GM06990 (cell line): ENCODE results near the gene ABCB11.

Source experiments
- DNase-seq: peaks from one replicate; pipeline ENCODE4 v3.0.0-alpha.2; 2011; ENCODE audit not compliant: insufficient read length; ENCODE audit errors: extremely low read depth
- H3K27me3 ChIP-seq: replicated peaks from 2 replicates; pipeline ENCODE4 v1.6.0; 2011; ENCODE audit warnings: low read length; ENCODE audit not compliant: control insufficient read depth, insufficient read depth
- H3K36me3 ChIP-seq: 2 replicates; pipeline ENCODE4 v1.5.1; 2011; ENCODE audit warnings: low read length; ENCODE audit not compliant: control insufficient read depth, insufficient read depth
- H3K4me3 ChIP-seq: replicated peaks from 2 replicates; pipeline ENCODE4 v1.5.1; 2011; ENCODE audit warnings: low read depth, mild to moderate bottlenecking, control low read depth, low read length
- TF ChIP-seq, protein P1 (sequence below): IDR thresholded peaks from 2 replicates; pipeline ENCODE4 v1.5.1; 2011; ENCODE audit warnings: low read length, control low read depth, mild to moderate bottlenecking, inconsistent platforms; ENCODE audit not compliant: insufficient read depth, poor library complexity, severe bottlenecking

Gene ABCB11

GRCh38 chr2:168907940-168908662 is 123.0 kb downstream of the ABCB11 start:
- Histone ChIP-seq H3K4me3 (no peak overlapping the region), H3K36me3 (no peaks in the 10 kb centered on the region), H3K27me3 (no peaks in the 10 kb centered on the region; the same call in 1 of the 2 replicates)
- TF ChIP-seq, protein P1, sequence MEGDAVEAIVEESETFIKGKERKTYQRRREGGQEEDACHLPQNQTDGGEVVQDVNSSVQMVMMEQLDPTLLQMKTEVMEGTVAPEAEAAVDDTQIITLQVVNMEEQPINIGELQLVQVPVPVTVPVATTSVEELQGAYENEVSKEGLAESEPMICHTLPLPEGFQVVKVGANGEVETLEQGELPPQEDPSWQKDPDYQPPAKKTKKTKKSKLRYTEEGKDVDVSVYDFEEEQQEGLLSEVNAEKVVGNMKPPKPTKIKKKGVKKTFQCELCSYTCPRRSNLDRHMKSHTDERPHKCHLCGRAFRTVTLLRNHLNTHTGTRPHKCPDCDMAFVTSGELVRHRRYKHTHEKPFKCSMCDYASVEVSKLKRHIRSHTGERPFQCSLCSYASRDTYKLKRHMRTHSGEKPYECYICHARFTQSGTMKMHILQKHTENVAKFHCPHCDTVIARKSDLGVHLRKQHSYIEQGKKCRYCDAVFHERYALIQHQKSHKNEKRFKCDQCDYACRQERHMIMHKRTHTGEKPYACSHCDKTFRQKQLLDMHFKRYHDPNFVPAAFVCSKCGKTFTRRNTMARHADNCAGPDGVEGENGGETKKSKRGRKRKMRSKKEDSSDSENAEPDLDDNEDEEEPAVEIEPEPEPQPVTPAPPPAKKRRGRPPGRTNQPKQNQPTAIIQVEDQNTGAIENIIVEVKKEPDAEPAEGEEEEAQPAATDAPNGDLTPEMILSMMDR: no peak
- no peak for DNase-seq

GRCh38 chr2:168904358-168904757 is 126.8 kb downstream of the ABCB11 start:
- no peak for DNase-seq
- H3K27me3 ChIP-seq: no peaks in the 10 kb centered on the region; the same call in 1 of the 2 replicates
- no peaks in the 10 kb centered on the region for H3K36me3 ChIP-seq
- H3K4me3 ChIP-seq: no peak overlapping the region
- TF ChIP-seq, protein P1: no peak

DNA sequence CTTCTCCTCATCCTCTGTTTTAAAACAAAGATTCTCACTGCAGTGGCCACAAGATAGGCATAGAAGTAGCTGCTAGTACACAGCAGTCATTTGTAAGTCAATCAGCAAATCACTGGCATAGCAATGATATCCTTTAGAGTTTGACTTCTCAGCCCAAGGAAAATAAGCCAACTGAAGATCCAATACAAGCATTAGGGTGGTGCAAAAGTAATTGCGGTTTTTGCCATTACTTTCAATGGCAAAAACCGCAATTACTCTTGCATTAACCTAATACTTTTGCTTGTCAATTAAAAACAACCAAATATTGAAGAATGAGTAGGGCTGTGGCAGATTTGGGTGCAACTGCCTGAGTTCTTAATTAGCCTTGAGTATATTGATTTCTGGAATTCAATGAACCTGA is 127.2 kb downstream of the ABCB11 start:
- Histone ChIP-seq H3K27me3 (no peaks in the 10 kb centered on the region; the same call in 1 of the 2 replicates), H3K36me3 (no peaks in the 10 kb centered on the region), H3K4me3 (no peak overlapping the region)
- no peak for DNase-seq
- TF ChIP-seq, protein P1: no peak

- no peak for DNase-seq
- TF ChIP-seq, protein P1: no peak
- Histone ChIP-seq H3K4me3 (no peak within 1 kb of the TSS), H3K36me3 (no peaks in the 10 kb centered on the region), H3K27me3 (no peaks in the 10 kb centered on the region)
Measured at GRCh38 chr2:168901003-168901402, 130.1 kb downstream of the ABCB11 start, which contains the start of gene G6PC2. Gene G6PC2 (plus strand): TSS chr2:168901291. CDS start chr2:168901332, 41 bp downstream.

- DNase-seq: no peak
- H3K36me3 ChIP-seq: no peaks in the 10 kb centered on the region
- H3K4me3 ChIP-seq: no peak overlapping the region
- TF ChIP-seq, protein P1: no peak
- no peaks in the 10 kb centered on the region for H3K27me3 ChIP-seq
Measured at GRCh38 chr2:168897449-168897848, 133.7 kb downstream of the ABCB11 start.
